Measurements from ENCODE around the gene DMRT1.

DNA sequence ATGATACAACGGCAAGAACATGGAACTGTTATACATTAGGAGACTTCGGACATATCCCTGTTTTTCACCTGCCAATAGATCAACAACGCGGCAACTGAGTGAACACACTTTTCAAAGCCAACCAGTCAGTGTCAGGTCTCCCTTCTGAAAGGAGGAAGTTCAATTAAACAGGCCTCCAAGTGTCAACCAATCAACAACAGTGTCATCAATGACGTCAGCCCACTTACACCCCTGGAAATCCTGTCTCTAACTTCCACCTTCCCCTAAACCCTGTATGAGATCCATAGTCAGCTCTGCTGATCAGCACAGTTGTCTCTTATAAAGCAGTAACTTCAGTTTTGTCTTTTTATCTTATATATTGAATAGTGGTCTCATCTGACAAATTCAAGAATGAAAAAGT, 171.5 kb downstream of the DMRT1 start:
- TF ChIP-seq POLR2A (IDR thresholded peaks at IDR 0.05): no peak
- no peak for TF ChIP-seq EP300 (IDR thresholded peaks at IDR 0.05)
- TF ChIP-seq, protein P1, sequence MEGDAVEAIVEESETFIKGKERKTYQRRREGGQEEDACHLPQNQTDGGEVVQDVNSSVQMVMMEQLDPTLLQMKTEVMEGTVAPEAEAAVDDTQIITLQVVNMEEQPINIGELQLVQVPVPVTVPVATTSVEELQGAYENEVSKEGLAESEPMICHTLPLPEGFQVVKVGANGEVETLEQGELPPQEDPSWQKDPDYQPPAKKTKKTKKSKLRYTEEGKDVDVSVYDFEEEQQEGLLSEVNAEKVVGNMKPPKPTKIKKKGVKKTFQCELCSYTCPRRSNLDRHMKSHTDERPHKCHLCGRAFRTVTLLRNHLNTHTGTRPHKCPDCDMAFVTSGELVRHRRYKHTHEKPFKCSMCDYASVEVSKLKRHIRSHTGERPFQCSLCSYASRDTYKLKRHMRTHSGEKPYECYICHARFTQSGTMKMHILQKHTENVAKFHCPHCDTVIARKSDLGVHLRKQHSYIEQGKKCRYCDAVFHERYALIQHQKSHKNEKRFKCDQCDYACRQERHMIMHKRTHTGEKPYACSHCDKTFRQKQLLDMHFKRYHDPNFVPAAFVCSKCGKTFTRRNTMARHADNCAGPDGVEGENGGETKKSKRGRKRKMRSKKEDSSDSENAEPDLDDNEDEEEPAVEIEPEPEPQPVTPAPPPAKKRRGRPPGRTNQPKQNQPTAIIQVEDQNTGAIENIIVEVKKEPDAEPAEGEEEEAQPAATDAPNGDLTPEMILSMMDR (IDR thresholded peaks at IDR 0.05): no peak
